ENCODE measurements around the gene FLT3. TPM values are rescaled to one million over a fixed set of nuclear protein-coding genes. Genes with fewer than 3 reads are reported as not detected.
A peak's percentile ranks its signal among the peaks of the same experiment; 100 is the strongest.

The FLT3 gene
- total RNA-seq, 3 donors from 2014 or later = 0.98 to 1.4 (median 1.3) TPM

- Histone ChIP-seq H3K27me3 (peaks cover 0 to 87% of the 10 kb centered on the region in 2 donors), H3K27ac (no peak overlapping the region), H3K9me3 (no peaks in the 10 kb centered on the region), H3K4me3 (peak overlapping the region in 1 of 3 donors; percentile 15), H3K4me1 (peaks cover 5 to 6% of the 10 kb centered on the region in 2 donors), H3K36me3 (no peaks in the 10 kb centered on the region)
- TF ChIP-seq POLR2A (IDR thresholded peaks at IDR 0.05) (no peak), POLR2AphosphoS5 (IDR thresholded peaks at IDR 0.05) (no peak), CTCF (IDR thresholded peaks at IDR 0.05) (no peak)
- intact Hi-C loops (cut with DNase I; ENCODE audit: low total_unique reads) = no loop called here
- no peak for DNase-seq (ENCODE audit: low spot score in 2 of 2)
These were observed 119.9 kb downstream of the FLT3 start for GRCh38 chr13:27980280-27980998.

- no peak for TF ChIP-seq POLR2AphosphoS5 (IDR thresholded peaks at IDR 0.05)
- TF ChIP-seq POLR2A (IDR thresholded peaks at IDR 0.05) = no peak
- no peak for TF ChIP-seq CTCF (IDR thresholded peaks at IDR 0.05)
- peaks cover 5 to 6% of the 10 kb centered on the region in 2 donors for H3K4me1 ChIP-seq
- DNase-seq (ENCODE audit: low spot score in 2 of 2) = no peak
- peaks cover 0 to 93% of the 10 kb centered on the region in 2 donors for H3K27me3 ChIP-seq
- no peaks in the 10 kb centered on the region for H3K9me3 ChIP-seq
- no peaks in the 10 kb centered on the region for H3K36me3 ChIP-seq
- intact Hi-C loops (cut with DNase I; ENCODE audit: low total_unique reads) = loop anchor here (10.0 kb wide), 1 partner anchor 615 kb away; no protein-coding TSS in a partner anchor
- H3K27ac ChIP-seq = no peak overlapping the region
- H3K4me3 ChIP-seq = peak overlapping the region in 1 of 3 donors; percentile 15
These were observed 120.6 kb downstream of the FLT3 start for GRCh38 chr13:27979765-27980279.

GRCh38 chr13:27979001-27979643 lies 121.3 kb downstream of the FLT3 start:
- Histone ChIP-seq H3K36me3 (no peaks in the 10 kb centered on the region), H3K9me3 (no peaks in the 10 kb centered on the region), H3K27me3 (peaks cover 0 to 99% of the 10 kb centered on the region in 2 donors), H3K4me1 (peaks cover 5 to 6% of the 10 kb centered on the region in 2 donors), H3K27ac (no peak overlapping the region), H3K4me3 (no peak overlapping the region)
- no peak for DNase-seq (ENCODE audit: low spot score in 2 of 2)
- TF ChIP-seq POLR2A (IDR thresholded peaks at IDR 0.05) (no peak), POLR2AphosphoS5 (IDR thresholded peaks at IDR 0.05) (no peak), CTCF (IDR thresholded peaks at IDR 0.05) (no peak)
- intact Hi-C loops (cut with DNase I; ENCODE audit: low total_unique reads) = loop anchor here (10.0 kb wide), 1 partner anchor 614 kb away; no protein-coding TSS in a partner anchor

- Histone ChIP-seq H3K4me1 (peaks cover 5 to 6% of the 10 kb centered on the region in 2 donors), H3K27me3 (peaks cover 0 to 97% of the 10 kb centered on the region in 2 donors), H3K27ac (no peak overlapping the region), H3K4me3 (peak overlapping the region in 1 of 3 donors; percentile 40), H3K9me3 (no peaks in the 10 kb centered on the region), H3K36me3 (no peaks in the 10 kb centered on the region)
- TF ChIP-seq POLR2A (IDR thresholded peaks at IDR 0.05) = no peak
- no peak for TF ChIP-seq CTCF (IDR thresholded peaks at IDR 0.05)
- no peak for TF ChIP-seq POLR2AphosphoS5 (IDR thresholded peaks at IDR 0.05)
- intact Hi-C loops (cut with DNase I; ENCODE audit: low total_unique reads) = loop anchor here (10.0 kb wide), 1 partner anchor 614 kb away; no protein-coding TSS in a partner anchor
- no peak for DNase-seq (ENCODE audit: low spot score in 2 of 2)
These were observed 121.9 kb downstream of the FLT3 start for GRCh38 chr13:27978301-27978968.
